LoVo (cell line): ENCODE data around the gene GHR.
"Not testable (repeated sequence)": the region's sequence is repeated elsewhere in the genome, so short reads cannot be mapped to it uniquely, and the experiment has no call there.

ENCODE experiments used
- DNase-seq: peaks from one replicate; pipeline ENCODE4 v3.0.0-alpha.2; 2016; ENCODE audit warnings: low spot score

GHR gene

DNA sequence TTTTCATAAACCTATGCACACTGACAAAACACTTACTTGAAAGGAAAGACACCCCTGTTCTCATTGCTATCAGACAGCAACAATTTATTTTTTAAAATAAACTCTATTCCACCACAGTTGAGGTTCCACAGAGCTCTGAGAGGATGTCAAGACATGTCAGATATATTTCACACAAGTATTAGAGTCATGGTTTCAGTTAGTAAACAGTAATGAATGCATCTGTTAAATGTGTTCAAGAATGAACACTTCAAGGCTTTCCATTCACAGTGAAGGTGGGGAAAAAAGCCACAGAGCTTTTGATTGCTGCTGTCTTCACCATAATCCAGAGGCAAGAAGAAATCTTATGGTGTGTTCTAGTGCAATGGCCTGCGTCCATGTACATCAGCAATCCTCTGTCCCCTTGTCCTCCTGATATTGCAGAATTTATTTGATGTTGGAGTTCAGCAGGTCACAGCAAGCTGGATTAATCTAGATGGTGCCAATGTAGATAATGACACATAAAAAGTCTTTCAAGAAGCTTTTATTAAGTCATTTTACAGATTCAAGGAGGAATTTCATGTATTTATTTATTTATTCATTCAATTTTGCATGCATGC lies 146.8 kb downstream of the GHR start:
- no peak for DNase-seq

DNA sequence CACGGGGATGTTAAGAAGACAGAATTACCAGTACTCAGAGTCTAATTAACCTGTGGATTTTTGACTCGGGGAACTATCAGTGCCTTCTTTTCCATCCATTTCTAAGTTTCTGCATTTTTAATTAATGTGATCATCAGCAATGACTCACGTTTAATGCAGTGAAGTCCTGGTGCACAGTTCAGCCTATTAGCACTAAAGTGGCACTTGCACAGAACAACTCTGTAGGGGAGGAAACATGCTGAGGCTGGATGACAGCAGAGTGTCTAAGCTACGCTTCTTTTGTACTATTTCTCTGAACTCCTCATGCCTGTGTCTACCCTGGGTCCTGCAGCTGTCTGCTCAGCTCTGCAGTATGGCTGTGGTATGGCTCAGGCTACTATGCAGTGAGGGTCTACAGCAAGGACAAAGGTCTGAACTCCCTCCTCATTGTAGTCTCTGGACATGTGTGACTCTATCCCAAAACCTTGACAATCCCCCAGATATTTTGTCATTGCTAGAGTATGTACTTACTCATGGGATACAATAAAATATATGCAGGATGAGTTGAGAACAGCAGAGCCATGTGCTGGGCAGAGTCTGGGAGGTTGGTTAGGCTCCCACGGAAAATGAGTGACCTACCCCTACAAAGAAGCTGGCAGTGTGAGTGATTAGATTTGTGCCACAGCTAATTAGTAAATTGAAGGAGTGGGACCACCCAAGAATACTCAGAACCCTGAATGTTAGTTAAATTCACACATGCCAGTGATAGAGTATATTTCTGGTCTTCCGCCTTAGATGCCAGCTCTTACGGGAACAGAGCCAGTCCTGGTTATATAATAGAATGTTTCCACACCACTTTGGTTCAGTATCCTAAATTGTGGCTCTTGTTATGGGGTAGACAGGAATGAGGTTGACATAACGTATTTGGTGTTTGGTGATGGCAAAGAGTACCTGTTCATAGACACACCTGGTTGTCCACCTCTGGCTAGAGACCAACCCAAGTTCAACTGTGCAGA lies 148.0 kb downstream of the GHR start:
- no peak for DNase-seq

DNA sequence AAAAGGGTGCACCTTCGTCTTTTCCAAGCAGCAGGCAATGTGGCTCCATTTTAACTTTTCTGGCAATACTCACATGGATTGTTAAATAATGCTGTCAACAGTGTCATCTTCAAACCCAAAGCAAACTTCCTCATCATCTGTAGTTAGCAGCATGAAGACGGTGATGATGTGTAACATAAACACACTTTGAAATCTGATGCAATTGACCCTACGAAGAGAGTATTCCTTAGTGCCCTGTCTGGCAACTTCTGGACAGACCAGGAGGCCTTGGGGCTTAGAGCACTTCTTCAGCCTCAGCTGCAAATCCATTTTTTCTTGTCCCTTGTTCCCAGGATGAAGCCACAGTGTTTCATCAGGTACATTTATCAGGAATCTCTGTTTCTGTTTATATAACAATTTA lies 149.1 kb downstream of the GHR start:
- DNase-seq = no peak

DNA sequence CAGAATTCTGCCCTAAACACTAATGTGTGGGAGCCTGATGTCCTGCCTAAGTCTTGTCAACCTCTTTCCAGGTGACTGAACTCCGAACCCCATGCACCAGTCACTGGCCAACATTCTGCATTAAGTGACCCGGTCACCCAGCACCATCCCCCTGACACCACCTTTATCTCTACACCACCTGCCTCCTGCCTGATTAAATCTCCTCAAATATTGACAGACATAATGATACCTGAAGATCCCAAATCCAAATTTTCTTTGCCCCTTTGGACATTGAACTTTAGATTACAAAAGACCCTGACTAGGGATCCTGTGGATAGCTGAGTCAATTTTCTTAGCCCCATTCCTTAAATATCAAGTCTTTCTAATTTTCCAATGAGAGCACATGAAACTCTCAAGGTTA lies 150.1 kb downstream of the GHR start:
- no peak for DNase-seq

DNA sequence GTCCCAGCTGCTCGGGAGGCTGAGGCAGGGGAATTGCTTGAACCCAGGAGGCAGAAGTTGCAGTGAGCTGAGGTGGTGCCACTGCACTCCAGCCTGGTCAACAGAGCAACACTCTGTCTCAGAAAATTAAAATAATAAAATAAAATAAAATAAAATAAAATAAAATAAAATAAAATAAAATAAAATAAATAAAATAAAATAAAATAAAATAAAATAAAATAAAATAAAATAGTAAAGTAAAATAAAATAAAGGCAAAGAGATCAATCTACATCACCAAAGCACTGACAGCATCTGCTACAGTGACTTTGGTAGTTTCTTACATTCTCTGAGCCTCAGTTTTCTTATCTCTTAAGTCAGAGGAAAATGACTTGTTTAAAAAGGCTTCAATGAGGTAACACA lies 152.7 kb downstream of the GHR start:
- not testable (repeated sequence) for DNase-seq

DNA sequence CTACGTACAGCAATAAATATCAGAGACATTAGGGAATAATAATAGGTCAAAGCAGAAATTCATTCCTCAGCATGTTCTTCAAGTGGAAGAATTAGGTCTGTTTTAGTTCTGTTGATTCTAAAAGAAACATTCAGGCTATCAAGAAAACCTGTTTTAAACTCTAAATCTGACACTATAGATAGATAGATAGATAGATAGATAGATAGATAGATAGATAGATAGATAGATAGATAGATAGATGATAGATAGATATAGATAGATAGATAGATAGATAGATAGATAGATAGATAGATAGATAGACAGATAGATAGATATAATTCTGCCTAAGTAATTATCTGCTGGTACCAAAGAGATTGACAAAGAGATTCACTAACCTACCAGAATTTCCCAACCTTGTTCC lies 155.7 kb downstream of the GHR start:
- not testable (repeated sequence) for DNase-seq

DNA sequence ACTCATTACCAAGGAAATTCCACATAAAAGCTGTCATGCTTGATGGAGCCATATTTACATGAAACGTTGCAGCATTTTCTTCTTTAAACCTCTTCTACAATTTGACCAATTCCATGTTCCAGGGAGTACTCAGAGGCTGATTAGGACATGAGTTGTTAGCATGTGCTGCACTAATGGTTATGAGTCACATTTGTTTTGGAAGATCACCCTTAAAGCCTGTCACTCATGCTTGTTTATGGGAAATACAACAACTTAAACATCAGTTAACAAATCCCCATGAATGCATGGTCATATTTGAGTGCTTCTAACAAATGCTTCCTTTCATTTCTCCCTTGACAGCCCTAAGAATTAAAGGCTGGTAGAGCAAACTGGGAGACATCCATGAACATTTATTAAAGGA lies 156.1 kb downstream of the GHR start:
- no peak for DNase-seq

DNA sequence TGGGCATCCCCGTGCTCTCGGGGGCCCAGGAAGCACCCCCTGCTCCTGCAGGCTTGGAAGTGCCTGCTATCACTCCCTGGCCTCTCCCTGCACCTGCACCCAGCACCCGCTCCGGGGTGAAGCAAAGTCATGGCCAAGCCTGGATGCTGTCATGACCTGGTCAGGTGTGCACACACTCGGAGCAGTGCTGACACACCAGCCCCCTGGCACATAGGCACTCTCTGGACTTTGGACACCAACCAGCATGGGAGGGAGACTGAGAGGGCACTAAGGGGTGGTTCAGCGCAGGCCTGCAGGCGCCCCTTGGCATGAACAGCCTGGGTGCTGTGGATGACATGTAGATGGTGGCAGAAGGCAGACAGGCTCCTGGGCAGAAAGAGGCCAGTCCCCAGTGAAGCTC lies 158.6 kb downstream of the GHR start:
- DNase-seq = no peak

DNA sequence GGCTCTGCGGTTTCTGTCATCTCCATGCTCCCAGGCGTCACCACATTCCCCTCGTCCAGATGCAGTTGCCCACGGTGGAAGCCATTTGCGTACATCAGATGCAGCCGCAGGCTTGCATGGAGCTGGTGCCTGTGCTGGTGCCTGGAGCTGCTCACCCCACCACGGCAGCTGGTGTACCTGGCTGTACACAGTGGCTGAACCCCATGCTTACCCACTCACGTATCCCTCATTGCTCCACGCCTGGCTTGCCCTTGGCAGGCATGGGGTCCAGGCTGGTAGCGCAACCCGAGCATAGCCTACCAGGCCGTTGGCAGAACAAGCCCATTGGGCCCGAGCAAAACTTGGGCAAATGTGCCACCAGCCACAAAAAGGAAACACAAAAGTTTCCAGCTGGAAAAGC lies 159.5 kb downstream of the GHR start:
- no peak for DNase-seq

DNA sequence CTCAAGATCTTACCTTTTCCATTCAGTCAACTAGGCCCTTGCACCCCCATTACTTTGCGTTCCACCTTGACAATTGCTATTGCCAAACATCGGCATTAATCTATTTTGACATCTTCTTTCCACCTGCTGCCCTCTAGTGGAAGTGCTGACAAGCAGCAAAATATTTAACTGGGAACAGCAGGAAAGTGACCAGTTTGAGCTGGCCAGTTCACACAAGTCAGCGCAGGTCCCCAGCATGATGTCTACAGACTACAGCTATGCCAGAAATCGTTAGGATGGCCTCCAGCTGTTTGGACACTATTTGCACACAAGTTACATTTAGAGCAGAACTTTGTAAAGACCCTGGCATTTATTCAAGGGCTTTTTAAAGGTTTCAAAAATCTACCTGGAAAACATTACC lies 160.1 kb downstream of the GHR start:
- peak; percentile 62 for DNase-seq

DNA sequence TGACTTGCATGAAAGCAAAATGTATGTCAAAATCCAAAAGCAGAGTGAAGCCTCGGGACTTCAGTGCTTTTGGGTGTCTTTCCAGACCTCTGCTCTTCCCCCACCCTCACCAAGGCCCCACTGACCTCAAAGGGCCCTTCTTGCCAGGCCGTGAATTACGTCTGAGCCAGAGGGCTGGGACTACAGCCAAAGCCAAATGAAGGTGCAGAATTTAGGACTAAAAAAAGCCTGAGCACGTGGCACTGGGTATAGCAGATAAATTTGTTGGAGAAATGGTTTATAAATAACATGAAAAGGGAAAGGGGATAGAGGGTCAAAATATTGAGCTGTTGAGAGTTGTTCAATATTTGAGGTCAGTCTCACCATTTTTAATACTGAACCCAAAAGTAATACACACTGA lies 163.4 kb downstream of the GHR start:
- no peak for DNase-seq

DNA sequence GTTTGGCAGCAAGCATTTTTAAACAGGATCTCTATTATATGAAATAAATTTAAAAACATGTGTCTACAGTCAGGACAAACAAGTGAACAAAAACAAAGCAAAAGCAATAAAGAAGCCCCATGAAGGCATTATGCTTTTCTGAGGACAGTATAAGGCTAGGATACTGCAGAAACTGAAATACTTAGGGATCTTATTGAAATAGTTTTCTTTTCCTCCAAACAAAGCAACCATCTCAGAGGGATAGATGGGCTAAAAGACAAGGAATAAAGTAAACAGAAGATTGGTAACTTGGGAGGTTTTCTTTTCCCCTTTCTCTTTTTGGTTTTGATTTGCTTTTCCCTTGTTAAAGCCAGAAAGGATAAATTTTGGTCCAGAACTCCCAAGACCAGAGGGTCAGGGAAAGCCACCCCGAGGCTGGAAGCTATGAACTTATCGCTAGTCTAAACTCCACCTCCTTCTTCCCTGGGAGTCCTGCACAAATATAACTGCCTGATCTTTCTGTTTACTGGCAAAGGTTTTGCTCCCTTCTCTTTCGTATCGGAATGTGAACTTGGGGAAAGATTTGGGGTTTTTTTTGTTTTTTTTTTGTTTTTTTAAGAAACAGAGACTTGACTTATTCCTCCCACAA lies 164.0 kb downstream of the GHR start:
- no peak for DNase-seq

DNA sequence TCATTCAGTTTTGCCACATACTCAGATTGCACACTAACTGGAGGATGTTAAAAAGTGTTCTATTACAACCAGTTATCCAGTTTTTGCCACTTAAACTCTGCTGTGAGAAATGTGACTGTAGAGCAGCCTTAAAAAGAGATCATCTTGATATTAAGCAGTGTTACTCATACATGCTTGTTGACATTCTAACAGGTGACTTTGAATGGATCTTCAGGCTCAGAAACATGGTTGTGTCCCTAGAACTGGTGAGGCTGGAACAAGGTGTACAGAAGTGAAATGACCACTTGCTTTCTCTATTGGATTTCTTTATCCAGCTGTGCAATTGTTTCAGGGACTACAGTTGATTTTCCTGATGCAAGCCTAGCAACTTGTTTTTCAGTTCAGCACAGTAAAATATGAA lies 167.3 kb downstream of the GHR start:
- no peak for DNase-seq

DNA sequence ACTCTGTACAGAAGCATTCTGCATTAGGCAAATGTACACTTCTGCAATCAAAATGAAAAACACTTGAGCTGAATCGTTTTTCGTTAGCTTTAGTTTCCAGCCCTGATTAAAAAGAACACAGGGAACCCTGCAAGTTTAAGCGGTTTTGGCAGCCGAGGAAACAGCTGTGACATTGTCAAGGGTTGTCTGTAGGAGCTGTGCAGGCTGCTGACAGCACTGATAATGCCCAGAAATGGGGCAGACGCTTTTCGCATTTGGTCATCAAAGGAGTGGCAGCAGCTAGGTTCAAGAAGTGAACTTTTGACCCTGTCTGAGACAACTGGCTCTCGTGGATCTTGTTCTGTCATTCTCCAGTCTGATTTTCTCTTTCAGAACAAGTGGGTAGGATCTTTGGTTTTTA lies 167.8 kb downstream of the GHR start:
- DNase-seq = no peak

DNA sequence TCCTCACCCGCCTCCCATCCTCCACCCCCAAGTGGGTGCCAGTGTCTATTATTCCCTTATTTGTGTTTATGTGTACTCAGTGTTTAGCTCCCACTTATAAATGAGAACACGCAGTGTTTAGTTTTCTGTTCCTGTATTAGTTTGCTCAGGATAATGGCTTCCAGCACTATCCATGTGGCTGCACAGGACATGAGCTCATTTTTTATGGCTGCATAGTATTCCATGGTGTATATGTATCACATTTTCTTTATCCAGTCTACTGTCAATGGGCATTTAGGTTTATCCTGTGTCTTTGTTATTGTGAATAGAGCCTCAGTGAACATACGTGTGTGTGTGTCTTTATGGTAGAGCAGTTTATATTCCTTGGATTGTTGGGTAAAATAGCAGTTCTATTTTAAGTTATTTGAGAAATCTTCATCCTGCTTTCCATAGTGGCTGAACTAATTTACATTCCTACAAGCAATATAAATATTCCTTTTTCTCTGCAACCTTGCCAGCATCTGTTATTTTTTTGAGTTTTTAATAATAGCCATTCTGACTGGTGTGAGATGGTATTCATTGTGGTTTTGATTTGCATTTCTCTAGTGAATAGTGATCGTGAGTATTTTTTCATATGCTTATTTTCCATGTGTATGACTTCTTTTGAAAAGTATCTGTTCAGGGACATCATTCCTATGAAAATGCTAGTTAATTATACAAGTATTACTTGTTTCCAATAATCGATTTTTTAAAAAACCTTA lies 169.3 kb downstream of the GHR start:
- no peak for DNase-seq

DNA sequence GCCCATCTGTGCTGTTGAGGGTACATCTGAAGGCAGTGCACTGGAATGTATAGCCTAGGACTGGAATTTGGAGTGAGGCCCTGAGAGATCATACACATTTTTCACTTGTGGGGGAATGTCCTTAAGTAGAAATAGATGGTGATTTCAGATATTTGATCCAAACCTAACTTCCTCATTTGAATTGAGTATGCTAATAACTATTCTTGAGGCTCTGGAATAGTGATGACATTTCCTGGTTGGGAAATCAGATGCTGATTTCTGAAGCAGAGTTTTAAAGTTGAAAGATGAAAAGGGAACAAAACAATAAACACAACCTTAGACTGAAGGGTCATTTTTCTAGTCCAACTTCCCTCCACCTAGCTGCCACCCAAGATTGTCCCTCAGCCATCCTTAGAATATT lies 170.4 kb downstream of the GHR start:
- no peak for DNase-seq

DNA sequence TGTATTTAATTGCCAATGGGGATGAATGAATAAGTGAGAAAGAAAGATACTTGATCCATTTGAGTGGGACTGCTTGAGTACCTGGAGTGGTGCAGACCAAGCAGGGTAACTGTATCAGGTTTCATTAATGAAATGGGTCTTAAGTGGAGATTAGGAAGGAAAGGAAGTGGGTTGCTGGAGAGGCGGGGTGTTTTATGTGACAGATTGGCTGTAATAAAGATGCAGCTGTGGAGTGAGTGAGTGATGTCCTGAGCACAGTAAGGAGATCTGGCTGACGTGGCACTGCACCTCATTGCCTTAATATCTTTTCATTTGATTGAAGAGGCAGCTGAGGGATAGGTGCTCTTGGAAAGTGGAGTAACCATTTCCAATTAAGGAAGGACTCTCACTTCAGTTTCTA lies 172.4 kb downstream of the GHR start:
- no peak for DNase-seq

DNA sequence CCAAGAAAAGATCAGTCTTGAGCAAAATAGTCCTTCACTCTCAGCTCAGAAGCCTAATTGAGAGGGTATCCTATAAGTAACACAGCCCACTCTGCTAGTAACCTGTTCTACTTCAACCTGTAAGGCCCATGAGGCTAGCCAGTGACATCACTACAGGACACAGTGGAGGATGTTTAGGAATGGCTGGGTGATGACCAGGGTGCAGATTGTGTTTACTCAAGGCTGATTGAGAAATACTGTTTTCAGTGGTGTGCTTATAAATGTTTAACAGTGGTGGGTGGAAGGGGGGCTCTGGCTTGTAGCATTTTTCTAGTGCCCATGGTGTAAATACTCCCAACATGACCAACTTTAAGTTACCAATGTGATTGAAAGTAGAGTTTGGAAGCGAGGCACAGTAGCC lies 173.6 kb downstream of the GHR start:
- no peak for DNase-seq

DNA sequence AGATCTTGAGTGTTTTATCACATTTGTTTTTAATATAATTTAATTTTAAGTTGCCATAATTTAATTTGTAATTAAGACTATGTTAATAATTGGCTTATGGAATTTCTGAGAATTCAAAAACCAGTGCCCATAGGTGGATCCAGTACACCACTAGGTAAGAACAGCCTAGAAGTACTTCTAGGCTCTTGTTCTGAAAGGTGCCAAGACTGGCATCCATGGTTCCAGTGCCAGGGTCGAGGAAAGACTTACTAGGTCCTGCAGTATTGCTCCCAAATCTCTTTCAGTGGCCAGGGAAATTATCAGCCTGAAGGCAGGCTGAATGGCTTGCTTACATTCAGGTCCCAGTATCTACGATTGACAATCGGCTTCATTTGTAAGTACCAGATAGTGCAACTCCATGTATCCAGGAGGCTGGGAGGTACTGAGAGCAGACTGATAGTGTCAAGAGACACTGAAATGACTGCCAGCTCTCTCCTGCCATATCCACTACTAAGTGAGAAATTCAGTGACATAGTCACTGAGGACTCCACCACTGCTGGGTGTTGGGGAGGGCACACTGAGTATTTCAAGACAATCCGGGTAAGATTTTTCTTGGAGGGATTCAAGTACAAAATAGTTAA lies 174.2 kb downstream of the GHR start:
- no peak for DNase-seq

DNA sequence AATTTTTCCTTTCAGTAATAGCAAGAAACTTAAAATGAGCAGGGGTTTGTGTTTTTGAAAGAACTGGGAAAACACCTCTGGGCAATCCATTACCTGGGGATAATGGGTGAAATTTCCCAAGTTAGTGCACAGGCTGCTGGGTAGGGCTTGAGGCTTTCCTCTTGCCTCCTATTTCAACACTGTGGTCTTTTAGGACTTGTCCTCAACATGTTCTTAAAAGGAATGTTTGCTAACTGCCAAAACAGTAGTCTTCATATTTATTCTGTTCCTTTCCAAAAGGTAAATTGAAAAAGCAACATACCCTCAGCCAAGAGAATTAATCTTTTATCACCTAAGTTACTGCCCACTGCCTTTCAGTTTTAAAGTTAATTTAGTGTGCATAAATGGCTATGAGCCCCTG lies 175.1 kb downstream of the GHR start:
- DNase-seq = no peak

DNA sequence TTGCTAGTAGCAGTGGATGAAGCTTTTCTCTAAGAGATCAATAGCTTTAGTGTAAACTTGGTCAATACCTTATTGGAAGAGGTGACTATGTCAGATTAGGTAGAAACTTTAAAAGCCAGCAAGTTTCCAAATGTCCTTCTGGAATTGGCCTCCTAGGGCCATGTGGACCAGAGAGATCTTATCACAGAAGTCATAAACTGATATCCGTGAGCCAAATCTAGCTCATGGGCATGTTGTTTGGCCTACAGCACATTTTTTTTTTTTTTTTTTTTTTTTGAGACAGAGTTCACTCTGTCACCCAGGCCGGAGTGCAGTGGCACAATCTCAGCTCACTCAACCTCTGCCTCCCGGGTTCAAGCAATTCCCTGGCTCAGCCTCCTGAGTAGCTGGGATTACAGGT lies 175.9 kb downstream of the GHR start:
- DNase-seq = no peak

DNA sequence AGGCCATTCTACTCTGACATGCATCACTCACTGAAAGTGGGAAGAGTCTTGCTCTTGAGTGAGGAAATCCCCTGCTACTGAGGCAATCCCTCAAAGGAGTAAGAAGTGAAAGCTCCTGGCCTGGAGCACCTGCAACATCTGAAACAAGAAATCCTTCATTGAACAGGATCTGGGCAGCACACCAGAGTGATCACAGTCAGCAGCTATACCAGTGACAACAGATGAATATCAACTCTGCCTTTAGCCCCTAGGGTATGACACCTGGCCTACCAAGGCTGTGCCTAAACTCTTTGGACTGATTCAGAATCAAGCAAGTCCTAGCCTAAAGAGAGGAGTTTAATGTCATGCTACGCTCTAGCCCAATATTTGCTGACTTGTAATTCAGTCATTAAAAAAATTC lies 177.2 kb downstream of the GHR start:
- DNase-seq = no peak
